Tongue (tissue), 2 donors: ENCODE results near the gene PKP4. TPM values are rescaled to one million over a fixed set of nuclear protein-coding genes. Genes with fewer than 3 reads are reported as not detected.

Source experiments
- DNase-seq: peaks from one replicate; pipeline ENCODE4 v3.0.0-alpha.2; 2015
- total RNA-seq: library from RNA; depleted of rRNA; stranded (reverse); fragments of >200 nt; gene quantifications from one replicate; pipeline ENCODE4 v1.2.3, GENCODE V29; 2014

PKP4 gene
- total RNA-seq, 1 donor from 2014 or later = 52.1 TPM

GRCh38 chr2:158651358-158652057 lies 194.8 kb downstream of the PKP4 start:
- DNase-seq = no peak

GRCh38 chr2:158655628-158656027 lies 198.9 kb downstream of the PKP4 start:
- no peak for DNase-seq

- peak; percentile 72 for DNase-seq
Observed at GRCh38 chr2:158656492-158657229, 199.9 kb downstream of the PKP4 start.

- DNase-seq = no peak
Observed at GRCh38 chr2:158658396-158658795, 201.6 kb downstream of the PKP4 start.

GRCh38 chr2:158659483-158659882 lies 202.7 kb downstream of the PKP4 start:
- no peak for DNase-seq

- DNase-seq = no peak
Observed at GRCh38 chr2:158661231-158661630, 204.5 kb downstream of the PKP4 start.

- DNase-seq = no peak
Observed at GRCh38 chr2:158662421-158662820, 205.7 kb downstream of the PKP4 start.

GRCh38 chr2:158663796-158664195 lies 207.0 kb downstream of the PKP4 start:
- no peak for DNase-seq

GRCh38 chr2:158664987-158665386 lies 208.2 kb downstream of the PKP4 start:
- no peak for DNase-seq

GRCh38 chr2:158665536-158666302 lies 209.0 kb downstream of the PKP4 start:
- DNase-seq = peak; percentile 35

- no peak for DNase-seq
Observed at GRCh38 chr2:158666969-158667368, 210.2 kb downstream of the PKP4 start.

GRCh38 chr2:158667586-158667985 lies 210.8 kb downstream of the PKP4 start:
- DNase-seq = peak; percentile 53

GRCh38 chr2:158668001-158668765 lies 211.4 kb downstream of the PKP4 start:
- peak; percentile 38 for DNase-seq

GRCh38 chr2:158670292-158670691 lies 213.5 kb downstream of the PKP4 start:
- DNase-seq = no peak

- DNase-seq = no peak
Observed at GRCh38 chr2:158671360-158672245, 214.9 kb downstream of the PKP4 start.

- DNase-seq = no peak
Observed at GRCh38 chr2:158676295-158676694, 219.5 kb downstream of the PKP4 start.

GRCh38 chr2:158676696-158677095 lies 219.9 kb downstream of the PKP4 start:
- peak; percentile 50 for DNase-seq

GRCh38 chr2:158677542-158677941 lies 220.8 kb downstream of the PKP4 start:
- peak; percentile 50 for DNase-seq

GRCh38 chr2:158681816-158682215 lies 225.1 kb downstream of the PKP4 start:
- no peak for DNase-seq

GRCh38 chr2:158685646-158686045 lies 228.9 kb downstream of the PKP4 start:
- DNase-seq = no peak

GRCh38 chr2:158686210-158686691 lies 229.5 kb downstream of the PKP4 start:
- peak; percentile 78 for DNase-seq
